Measurements from ENCODE around the gene KCNG2. TPM values are rescaled to one million over a fixed set of nuclear protein-coding genes. Genes with fewer than 3 reads are reported as not detected.

The KCNG2 gene
- total RNA-seq, 4 donors from 2014 or later: 0.41 to 6.7 TPM; not detected in 2

DNA sequence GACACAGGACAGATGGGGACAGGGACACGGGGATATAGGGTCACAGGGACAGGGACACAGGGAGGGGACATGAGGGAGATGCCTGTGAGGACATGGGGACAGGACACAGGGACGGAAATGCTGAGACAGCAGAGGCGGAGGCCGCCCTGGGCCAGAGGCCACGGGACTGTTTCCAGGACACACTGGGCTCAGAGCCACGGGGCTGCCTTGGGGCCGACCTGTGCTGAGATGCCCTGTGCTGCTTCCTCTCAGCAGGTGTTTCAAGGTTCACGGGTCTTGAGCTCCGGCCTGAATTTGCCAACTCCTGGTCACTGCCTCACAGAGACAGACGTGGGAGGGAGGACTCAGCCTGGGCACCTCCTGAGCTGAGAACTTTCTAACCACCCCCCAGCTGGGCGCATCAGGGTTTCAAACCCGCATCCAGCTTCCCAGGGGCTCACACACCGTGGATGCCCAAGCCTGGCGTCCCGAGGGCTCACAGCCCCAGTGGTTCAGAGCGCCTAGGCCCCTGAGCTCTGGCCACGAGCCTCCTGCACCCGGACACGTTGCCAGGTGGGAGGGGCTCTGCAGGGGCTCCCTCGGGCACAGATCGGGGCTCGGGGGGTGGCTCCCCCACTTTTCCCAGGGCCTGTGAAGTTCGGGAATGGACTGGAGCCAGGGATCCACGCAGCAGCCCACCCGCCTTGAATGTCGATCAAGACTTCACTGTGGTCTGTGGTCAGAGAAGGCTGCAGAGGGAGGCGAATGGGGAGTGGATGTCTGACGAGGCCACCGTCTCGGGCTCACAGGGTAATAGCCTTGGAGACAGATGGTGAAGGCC, 89.7 kb downstream of the KCNG2 start:
- intact Hi-C loops (cut with DNase I; ENCODE audit: low total_unique reads) (no loop called here), in situ Hi-C loops (cut with MboI; ENCODE audit: low pct_ligation_motif_present in 1 of 4, low pct_unique_long_range_greater_than_20kb in 1 of 4, low sequenced_read_pairs in 3 of 4) (no loop called here)
- Histone ChIP-seq H3K27me3 (no peaks in the 10 kb centered on the region), H3K4me3 (no peak overlapping the region), H3K36me3 (no peaks in the 10 kb centered on the region), H3K27ac (no peak overlapping the region), H3K4me1 (no peaks in the 10 kb centered on the region), H3K9me3 (peaks cover 38 to 39% of the 10 kb centered on the region in 2 donors)
- 89 to 96% methylated on average over 5 to 30 of the region's 30 CpGs for WGBS, 2 donors (ENCODE audit: low coverage in 1 of 2)
- TF ChIP-seq EP300 (IDR thresholded peaks at IDR 0.05; ENCODE audit: low read depth): no peak
- TF ChIP-seq CTCF (IDR thresholded peaks at IDR 0.05): no peak
- no peak for DNase-seq

DNA sequence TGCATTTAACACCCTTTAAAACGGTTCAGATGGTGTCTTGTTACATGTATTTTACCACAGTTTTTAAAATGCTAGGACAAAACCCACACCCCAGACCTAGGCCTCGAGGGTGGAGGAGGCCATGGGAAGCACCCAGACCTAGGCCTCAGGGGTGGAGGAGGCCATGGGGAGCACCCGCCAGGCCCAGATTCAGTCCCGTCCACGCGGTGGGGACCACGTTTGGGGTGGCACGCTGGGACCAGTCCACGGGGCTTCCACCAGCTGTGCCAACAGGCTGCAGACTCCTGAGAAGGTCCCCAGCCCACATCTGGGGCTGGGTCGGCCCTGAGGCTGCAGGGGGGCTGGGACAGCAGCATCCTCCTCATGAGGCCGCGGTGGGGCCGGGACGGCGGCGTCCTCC, 90.3 kb downstream of the KCNG2 start:
- Histone ChIP-seq H3K4me1 (no peaks in the 10 kb centered on the region), H3K27ac (no peak overlapping the region), H3K9me3 (peaks cover 39 to 40% of the 10 kb centered on the region in 2 donors), H3K27me3 (no peaks in the 10 kb centered on the region), H3K36me3 (no peaks in the 10 kb centered on the region), H3K4me3 (no peak overlapping the region)
- WGBS, 2 donors (ENCODE audit: low coverage in 1 of 2): 86% methylated on average over 9 of the region's 16 CpGs; no CpG with 5 or more reads in 1 of the 2 donors
- in situ Hi-C loops (cut with MboI; ENCODE audit: low pct_ligation_motif_present in 1 of 4, low pct_unique_long_range_greater_than_20kb in 1 of 4, low sequenced_read_pairs in 3 of 4): no loop called here
- no peak for TF ChIP-seq EP300 (IDR thresholded peaks at IDR 0.05; ENCODE audit: low read depth)
- no peak for TF ChIP-seq POLR2A (IDR thresholded peaks at IDR 0.05)
- TF ChIP-seq CTCF (IDR thresholded peaks at IDR 0.05): no peak
- no peak for TF ChIP-seq POLR2AphosphoS5 (IDR thresholded peaks at IDR 0.05)
- intact Hi-C loops (cut with DNase I; ENCODE audit: low total_unique reads): no loop called here
- DNase-seq: no peak

DNA sequence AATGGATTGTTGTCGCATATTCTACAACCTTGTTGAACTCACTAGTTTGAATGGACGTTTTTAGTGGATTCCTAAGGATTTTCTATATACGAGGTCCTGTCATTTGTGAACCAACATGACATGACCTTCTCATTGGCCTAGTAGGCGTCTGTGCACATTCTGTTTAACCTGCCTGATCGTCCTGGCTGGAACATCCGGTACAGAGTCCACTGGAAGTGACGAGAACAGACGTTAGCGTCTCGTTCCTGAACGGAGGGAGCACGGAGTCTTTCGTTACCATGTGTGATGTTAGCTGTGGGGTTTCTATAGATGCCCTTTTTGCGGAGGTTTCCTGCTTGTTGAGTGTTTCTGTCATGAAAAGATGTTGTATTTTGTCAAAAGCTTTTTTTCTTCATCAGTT, 91.8 kb downstream of the KCNG2 start:
- no peak overlapping the region for H3K27ac ChIP-seq
- no peaks in the 10 kb centered on the region for H3K27me3 ChIP-seq
- no peak overlapping the region for H3K4me3 ChIP-seq
- DNase-seq: no peak
- in situ Hi-C loops (cut with MboI; ENCODE audit: low pct_ligation_motif_present in 1 of 4, low pct_unique_long_range_greater_than_20kb in 1 of 4, low sequenced_read_pairs in 3 of 4) (no loop called here), intact Hi-C loops (cut with DNase I; ENCODE audit: low total_unique reads) (no loop called here)
- H3K9me3 ChIP-seq: peaks cover 49 to 50% of the 10 kb centered on the region in 2 donors
- TF ChIP-seq CTCF (IDR thresholded peaks at IDR 0.05) (no peak), POLR2A (IDR thresholded peaks at IDR 0.05) (no peak), POLR2AphosphoS5 (IDR thresholded peaks at IDR 0.05) (no peak)
- WGBS, 2 donors (ENCODE audit: low coverage in 1 of 2): 89 to 94% methylated on average over 11 to 14 of the region's 14 CpGs
- no peaks in the 10 kb centered on the region for H3K36me3 ChIP-seq
- no peaks in the 10 kb centered on the region for H3K4me1 ChIP-seq

- no peak for DNase-seq
- H3K27me3 ChIP-seq: no peaks in the 10 kb centered on the region
- H3K4me3 ChIP-seq: no peak overlapping the region
- no peak overlapping the region for H3K27ac ChIP-seq
- H3K36me3 ChIP-seq: no peaks in the 10 kb centered on the region
- peaks cover 57% of the 10 kb centered on the region in 2 donors for H3K9me3 ChIP-seq
- in situ Hi-C loops (cut with MboI; ENCODE audit: low pct_ligation_motif_present in 1 of 4, low pct_unique_long_range_greater_than_20kb in 1 of 4, low sequenced_read_pairs in 3 of 4) (no loop called here), intact Hi-C loops (cut with DNase I; ENCODE audit: low total_unique reads) (no loop called here)
- 73% methylated on average over 5 of the region's 5 CpGs; no CpG with 5 or more reads in 1 of the 2 donors for WGBS, 2 donors (ENCODE audit: low coverage in 1 of 2)
- no peaks in the 10 kb centered on the region for H3K4me1 ChIP-seq
- TF ChIP-seq CTCF (IDR thresholded peaks at IDR 0.05): no peak
- no peak for TF ChIP-seq EP300 (IDR thresholded peaks at IDR 0.05; ENCODE audit: low read depth)
- no peak for TF ChIP-seq POLR2AphosphoS5 (IDR thresholded peaks at IDR 0.05)
- TF ChIP-seq POLR2A (IDR thresholded peaks at IDR 0.05): no peak
Observed at GRCh38 chr18:79890674-79891073, 92.9 kb downstream of the KCNG2 start.

All from transverse colon (tissue), 4 donors.